Naive thymus-derived CD4-positive, alpha-beta T cell (primary cell): ENCODE measurements around the gene SRRM2. TPM values are rescaled to one million over a fixed set of nuclear protein-coding genes. Genes with fewer than 3 reads are reported as not detected.

Source experiments
- ATAC-seq: fragments of 150-1000 bp; cut with Tn5 transposase; 2 replicates; pipeline ENCODE4 v1.10.0; 2021; ENCODE audit warnings: mild to moderate bottlenecking, moderate library complexity
- CTCF ChIA-PET: fragments of 350-600 bp; sonication (Branson Sonifier 250); formaldehyde crosslinking; loops from one replicate; lab custom pipeline; 2021; ENCODE audit warnings: antibody characterized with exemption; lab: Charles Lee
- POLR2A ChIA-PET: fragments of 350-600 bp; sonication (Branson Sonifier 250); formaldehyde crosslinking; loops from one replicate; lab custom pipeline; 2021; ENCODE audit warnings: antibody characterized with exemption, inconsistent platforms; lab: Charles Lee
- DNase-seq, 9 donors: peaks; one replicate each; pipeline versions ENCODE4 v3.0.0 to v3.0.0-alpha.2; 2020 to 2022; ENCODE audit warnings: mixed read lengths in 1 of 9
- H3K27ac ChIP-seq: one replicate; pipeline ENCODE4 v1.7.0; 2013; ENCODE audit warnings: mild to moderate bottlenecking, low read depth, low read length, moderate library complexity
- H3K27me3 ChIP-seq, 2 donors: one replicate each; pipeline ENCODE4 v1.7.0; 2013; ENCODE audit warnings: low read length in 2 of 2, mild to moderate bottlenecking in 2 of 2, moderate library complexity in 2 of 2; ENCODE audit not compliant: control insufficient read depth in 2 of 2, insufficient read depth in 2 of 2
- H3K36me3 ChIP-seq, 3 experiments: 1 replicate in 2 of 3; 2 replicates in 1 of 3; pipeline ENCODE4 v1.7.0; 2013; ENCODE audit warnings: low read length in 3 of 3, mild to moderate bottlenecking in 3 of 3, moderate library complexity in 1 of 3; ENCODE audit not compliant: insufficient read depth in 3 of 3, control insufficient read depth in 2 of 3
- H3K4me1 ChIP-seq, 2 donors: one replicate each; pipeline ENCODE4 v1.7.0; 2013; ENCODE audit warnings: low read length in 2 of 2, mild to moderate bottlenecking in 2 of 2, moderate library complexity in 1 of 2; ENCODE audit not compliant: control insufficient read depth in 2 of 2, insufficient read depth in 2 of 2
- H3K4me3 ChIP-seq: 2 replicates; pipeline ENCODE4 v1.7.0; 2013; ENCODE audit warnings: mild to moderate bottlenecking, low read length
- H3K9me3 ChIP-seq, 3 experiments: 1 replicate in 2 of 3; 2 replicates in 1 of 3; pipeline ENCODE4 v1.7.0; 2013; ENCODE audit warnings: low read length in 3 of 3; ENCODE audit not compliant: control insufficient read depth in 2 of 3
- H3K27ac Mint-ChIP-seq, 9 donors: one replicate each; pipeline ENCODE4 v1.8.0; 2020 to 2022; ENCODE audit warnings: mixed read lengths in 9 of 9, mild to moderate bottlenecking in 8 of 9, moderate library complexity in 5 of 9, inconsistent platforms in 2 of 9
- H3K27me3 Mint-ChIP-seq, 5 donors: one replicate each; pipeline ENCODE4 v1.8.0; 2021 to 2022; ENCODE audit warnings: mixed read lengths in 5 of 5, mild to moderate bottlenecking in 1 of 5
- H3K36me3 Mint-ChIP-seq, 5 donors: one replicate each; pipeline ENCODE4 v1.8.0; 2020 to 2022; ENCODE audit warnings: mixed read lengths in 5 of 5, mild to moderate bottlenecking in 3 of 5, inconsistent platforms in 1 of 5
- H3K4me1 Mint-ChIP-seq, 7 donors: one replicate each; pipeline ENCODE4 v1.8.0; 2020 to 2022; ENCODE audit warnings: mixed read lengths in 7 of 7, mild to moderate bottlenecking in 3 of 7, inconsistent platforms in 1 of 7
- H3K4me3 Mint-ChIP-seq, 10 donors: one replicate each; pipeline ENCODE4 v1.8.0; 2020 to 2022; ENCODE audit warnings: mild to moderate bottlenecking in 10 of 10, mixed read lengths in 10 of 10, moderate library complexity in 6 of 10, inconsistent platforms in 2 of 10
- H3K9me3 Mint-ChIP-seq, 11 donors: one replicate each; pipeline ENCODE4 v1.8.0; 2020 to 2022; ENCODE audit warnings: mixed read lengths in 11 of 11, mild to moderate bottlenecking in 4 of 11, inconsistent platforms in 1 of 11, moderate library complexity in 1 of 11
- intact Hi-C, 2 donors: fragments of 100-400 bp; cut with micrococcal nuclease; formaldehyde crosslinking; loops; one replicate each; pipeline ENCODE4 v1.15.1; 2023
- polyA plus RNA-seq, 2 donors: library from polyadenylated mRNA; unstranded; fragments of 300-500 nt; fragmentation: Illumina TruSeq; gene quantifications; one replicate each; pipeline ENCODE4 v1.2.3, GENCODE V29; 2021
- total RNA-seq, 6 experiments: library from RNA in 5 of 6; stranded (reverse) in 5 of 6; gene quantifications; 1 replicate in 5 of 6; 2 replicates in 1 of 6; pipeline ENCODE4 v1.2.3 and lab custom pipeline; 2021 to 2026

The SRRM2 gene
- total and polyA plus RNA-seq, 7 experiments from 2014 or later = 52.1 to 1,259 (median 1,016) TPM

DNA sequence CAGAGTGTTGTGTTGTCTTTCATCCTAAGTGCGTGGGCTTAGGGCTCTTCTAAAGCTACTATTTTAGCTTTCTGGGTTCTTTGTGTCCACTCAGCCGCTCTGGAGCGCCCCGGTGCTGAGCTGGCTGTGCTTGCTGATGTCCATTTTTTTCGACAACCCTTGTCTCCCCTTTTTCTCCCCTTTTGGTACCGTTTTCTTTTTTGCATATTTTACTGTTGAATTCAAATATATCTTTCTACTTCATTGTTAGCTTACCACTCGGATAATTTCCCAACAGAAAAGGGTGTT lies 1.2 kb downstream of the SRRM2 start:
- ChIA-PET POLR2A (interaction anchor here (0.6 to 5.2 kb wide), 9 partner anchors 15 to 1743 kb away, joined by 3 to 66 read pairs (median 5); partner anchors contain the start of genes AMDHD2, ELOB and FLYWCH1), CTCF (no interaction called here)

DNA sequence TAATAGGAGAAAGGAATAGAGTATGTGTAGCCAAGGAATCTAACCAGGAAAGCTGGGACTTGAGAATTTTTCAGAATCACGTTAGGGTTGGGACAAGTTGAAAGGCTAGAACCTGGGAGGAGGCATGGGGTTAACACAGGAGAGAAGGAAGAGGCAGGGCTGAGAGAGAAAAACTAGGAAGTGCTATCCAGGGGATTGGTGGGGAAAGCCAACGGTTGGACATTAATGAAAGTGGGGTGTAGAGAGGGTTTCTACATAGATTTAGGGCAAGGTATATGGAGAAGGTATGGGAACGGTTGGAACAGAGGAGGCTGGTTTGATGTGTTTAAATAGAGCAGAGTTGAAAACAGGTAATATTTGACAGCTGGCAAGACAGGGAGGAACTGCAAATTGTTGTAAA lies 2.7 kb downstream of the SRRM2 start:
- H3K27ac ChIP-seq = peak overlapping the region; percentile 100
- no peaks in the 10 kb centered on the region for H3K9me3 ChIP-seq
- ATAC-seq (no peak), DNase-seq (no peak)
- H3K4me3 ChIP-seq = peak overlapping the region; percentile 68
- no peaks in the 10 kb centered on the region for H3K27me3 Mint-ChIP-seq
- intact Hi-C loops = loop anchor here in 1 of 2 donors (1.0 kb wide), 1 partner anchor 11 kb away; no protein-coding TSS in a partner anchor
- H3K9me3 Mint-ChIP-seq = peaks cover 0 to 13% (median 0%) of the 10 kb centered on the region in 11 donors
- POLR2A ChIA-PET = interaction anchor here (1.1 to 5.2 kb wide), 3 partner anchors 9 to 20 kb away, joined by 4 to 50 read pairs (median 20); no protein-coding TSS in a partner anchor
- CTCF ChIA-PET = no interaction called here
- H3K4me1 ChIP-seq = peaks cover 35 to 40% of the 10 kb centered on the region in 2 donors
- H3K4me3 Mint-ChIP-seq = peak overlapping the region; percentile 85 to 98 (median 91)
- no peaks in the 10 kb centered on the region for H3K27me3 ChIP-seq
- H3K36me3 Mint-ChIP-seq = peaks cover 25 to 60% (median 46%) of the 10 kb centered on the region in 5 donors
- peaks cover 23 to 48% (median 27%) of the 10 kb centered on the region in 3 experiments for H3K36me3 ChIP-seq
- peaks cover 44 to 82% (median 62%) of the 10 kb centered on the region in 7 donors for H3K4me1 Mint-ChIP-seq
- peak overlapping the region; percentile 23 to 94 (median 87) for H3K27ac Mint-ChIP-seq

More for the DNA sequence above, 1.2 kb downstream of the SRRM2 start:
- DNase-seq = no peak
- intact Hi-C loops = loop anchor here (1.0 to 2.0 kb wide), 3 partner anchors 19 to 81 kb away; partner anchors contain the start of gene KCTD5 (in 1 of the 2)
- Histone ChIP-seq H3K36me3 (peaks cover 9 to 33% (median 12%) of the 10 kb centered on the region in 3 experiments), H3K27me3 (no peaks in the 10 kb centered on the region), H3K27ac (peak overlapping the region; percentile 100), H3K4me1 (peaks cover 35 to 40% of the 10 kb centered on the region in 2 donors), H3K4me3 (peak overlapping the region; percentile 68), H3K9me3 (no peaks in the 10 kb centered on the region)
- no peak for ATAC-seq
- peaks cover 0 to 9% (median 0%) of the 10 kb centered on the region in 11 donors for H3K9me3 Mint-ChIP-seq
- peaks cover 44 to 71% (median 60%) of the 10 kb centered on the region in 7 donors for H3K4me1 Mint-ChIP-seq
- H3K27me3 Mint-ChIP-seq = no peaks in the 10 kb centered on the region
- peaks cover 14 to 49% (median 33%) of the 10 kb centered on the region in 5 donors for H3K36me3 Mint-ChIP-seq
- peak overlapping the region; percentile 82 to 94 (median 89) for H3K27ac Mint-ChIP-seq
- H3K4me3 Mint-ChIP-seq = peak overlapping the region; percentile 85 to 98 (median 91)

DNA sequence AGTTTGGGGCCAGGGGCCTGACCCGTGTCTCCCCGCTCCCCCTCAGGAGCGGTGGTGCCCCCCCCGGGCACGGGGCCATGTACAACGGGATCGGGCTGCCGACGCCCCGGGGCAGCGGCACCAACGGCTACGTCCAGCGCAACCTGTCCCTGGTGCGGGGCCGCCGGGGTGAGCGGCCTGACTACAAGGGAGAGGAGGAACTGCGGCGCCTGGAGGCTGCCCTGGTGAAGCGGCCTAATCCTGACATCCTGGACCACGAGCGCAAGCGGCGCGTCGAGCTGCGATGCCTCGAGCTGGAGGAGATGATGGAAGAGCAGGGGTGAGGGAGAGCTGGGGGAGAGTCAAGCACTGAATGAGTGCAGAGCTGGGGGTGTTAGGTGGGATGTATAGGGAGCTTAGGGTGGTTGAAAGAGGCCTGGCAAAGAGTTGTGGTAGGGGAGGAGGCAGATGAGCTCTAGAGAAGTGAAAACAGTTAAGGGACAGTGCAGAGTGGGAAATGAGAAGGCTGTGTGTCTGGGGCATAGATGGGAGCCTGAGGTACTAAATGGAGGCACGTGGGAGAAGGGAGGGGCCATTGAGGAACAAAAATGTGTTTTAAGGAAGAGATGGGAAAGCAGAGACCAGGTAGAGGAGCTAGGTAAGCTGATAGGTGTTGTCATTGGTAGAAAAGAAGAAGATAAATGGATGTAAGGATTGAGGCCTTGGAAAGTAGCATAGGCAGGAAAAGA lies 4.0 kb downstream of the SRRM2 start:
- Histone ChIP-seq H3K36me3 (peaks cover 29 to 60% (median 36%) of the 10 kb centered on the region in 3 experiments), H3K4me1 (peaks cover 35 to 36% of the 10 kb centered on the region in 2 donors), H3K27me3 (no peaks in the 10 kb centered on the region), H3K9me3 (no peaks in the 10 kb centered on the region), H3K4me3 (no peak overlapping the region), H3K27ac (peak overlapping the region; percentile 100)
- H3K9me3 Mint-ChIP-seq = peaks cover 0 to 17% (median 0%) of the 10 kb centered on the region in 11 donors
- no peak for DNase-seq
- ChIA-PET CTCF (interaction anchor here (0.6 kb wide), 1 partner anchor 10 kb away, joined by 4 read pairs; no protein-coding TSS in a partner anchor), POLR2A (interaction anchor here (1.4 to 1.7 kb wide), 2 partner anchors 20 to 21 kb away, joined by 3 to 4 read pairs; partner anchors contain the start of gene ELOB)
- peak overlapping the region; percentile 4 to 89 (median 80) for H3K27ac Mint-ChIP-seq
- intact Hi-C loops = no loop called here
- peaks cover 32 to 73% (median 59%) of the 10 kb centered on the region in 5 donors for H3K36me3 Mint-ChIP-seq
- no peaks in the 10 kb centered on the region for H3K27me3 Mint-ChIP-seq
- H3K4me1 Mint-ChIP-seq = peaks cover 48 to 86% (median 64%) of the 10 kb centered on the region in 7 donors
- peak overlapping the region; percentile 6 to 98 (median 40) for H3K4me3 Mint-ChIP-seq
- ATAC-seq = no peak

DNA sequence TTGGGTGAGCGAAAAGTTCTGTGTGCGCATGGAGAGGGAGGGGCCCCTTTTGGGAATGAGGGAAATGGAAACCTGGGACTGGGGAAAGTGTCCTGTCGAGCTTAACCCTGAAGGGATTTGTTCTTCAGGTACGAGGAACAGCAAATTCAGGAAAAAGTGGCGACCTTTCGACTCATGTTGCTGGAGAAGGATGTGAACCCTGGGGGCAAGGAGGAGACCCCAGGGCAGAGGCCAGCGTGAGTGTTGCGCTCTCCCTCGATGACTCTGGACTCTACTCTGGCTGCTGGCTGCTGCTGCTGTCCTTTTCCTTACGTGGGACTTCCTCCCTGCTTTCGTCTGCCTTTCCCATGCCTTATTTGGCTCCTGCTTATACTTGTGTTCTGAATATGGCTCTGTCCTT lies 4.9 kb downstream of the SRRM2 start:
- DNase-seq (no peak), ATAC-seq (no peak)
- ChIA-PET CTCF (interaction anchor here (0.7 kb wide), 1 partner anchor 21 kb away, joined by 3 read pairs; no protein-coding TSS in a partner anchor), POLR2A (interaction anchor here (0.5 to 1.7 kb wide), 4 partner anchors 10 to 429 kb away, joined by 3 to 4 read pairs (median 4); partner anchors contain the start of gene ELOB)
- Mint-ChIP-seq H3K27me3 (no peaks in the 10 kb centered on the region), H3K4me3 (peak overlapping the region in 1 of 10 donors; percentile 51), H3K9me3 (peaks cover 0 to 17% (median 0%) of the 10 kb centered on the region in 11 donors), H3K36me3 (peaks cover 32 to 81% (median 65%) of the 10 kb centered on the region in 5 donors), H3K4me1 (peaks cover 45 to 77% (median 60%) of the 10 kb centered on the region in 7 donors), H3K27ac (peak overlapping the region in 8 of 9 donors; percentile 0 to 81 (median 22))
- Histone ChIP-seq H3K27me3 (no peaks in the 10 kb centered on the region), H3K27ac (no peak overlapping the region), H3K9me3 (no peaks in the 10 kb centered on the region), H3K4me3 (no peak overlapping the region), H3K36me3 (peaks cover 29 to 69% (median 41%) of the 10 kb centered on the region in 3 experiments), H3K4me1 (peaks cover 29 to 30% of the 10 kb centered on the region in 2 donors)
- intact Hi-C loops = no loop called here

DNA sequence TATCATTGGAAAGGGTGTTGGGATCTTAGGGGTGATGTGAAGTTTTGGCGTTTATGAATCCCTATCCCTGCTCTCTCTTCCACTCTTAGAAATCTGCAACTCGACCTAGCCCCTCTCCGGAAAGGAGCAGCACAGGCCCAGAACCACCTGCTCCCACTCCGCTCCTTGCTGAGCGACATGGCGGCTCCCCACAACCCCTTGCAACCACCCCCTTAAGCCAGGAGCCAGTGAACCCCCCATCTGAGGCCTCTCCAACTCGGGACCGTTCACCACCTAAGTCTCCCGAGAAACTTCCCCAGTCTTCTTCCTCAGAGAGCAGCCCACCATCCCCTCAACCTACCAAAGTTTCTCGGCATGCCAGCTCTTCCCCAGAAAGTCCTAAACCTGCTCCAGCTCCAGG lies 9.0 kb downstream of the SRRM2 start:
- Mint-ChIP-seq H3K27ac (peak overlapping the region in 3 of 9 donors; percentile 22 to 74 (median 52)), H3K4me3 (peak overlapping the region in 1 of 10 donors; percentile 20)
- intact Hi-C loops = no loop called here

DNA sequence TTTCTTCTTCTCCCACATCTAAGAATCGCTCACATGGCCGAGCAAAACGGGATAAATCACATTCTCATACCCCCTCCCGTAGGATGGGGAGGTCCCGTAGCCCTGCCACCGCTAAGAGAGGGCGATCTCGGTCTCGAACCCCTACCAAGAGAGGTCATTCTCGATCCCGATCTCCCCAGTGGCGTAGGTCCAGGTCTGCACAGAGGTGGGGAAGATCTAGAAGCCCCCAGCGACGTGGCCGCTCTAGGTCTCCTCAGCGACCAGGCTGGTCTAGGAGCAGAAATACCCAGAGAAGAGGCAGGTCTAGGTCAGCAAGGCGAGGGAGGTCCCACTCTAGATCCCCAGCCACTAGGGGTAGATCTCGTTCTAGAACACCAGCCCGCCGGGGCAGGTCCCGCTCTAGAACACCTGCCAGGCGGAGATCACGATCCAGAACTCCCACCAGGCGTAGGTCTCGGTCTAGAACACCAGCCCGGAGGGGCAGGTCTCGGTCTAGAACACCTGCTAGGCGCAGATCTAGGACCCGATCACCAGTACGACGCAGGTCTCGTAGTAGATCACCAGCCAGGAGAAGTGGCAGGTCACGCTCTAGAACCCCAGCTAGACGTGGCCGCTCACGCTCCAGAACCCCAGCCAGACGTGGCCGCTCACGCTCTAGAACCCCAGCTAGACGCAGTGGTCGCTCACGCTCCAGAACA lies 9.6 kb downstream of the SRRM2 start:
- Histone ChIP-seq H3K4me3 (no peak overlapping the region), H3K36me3 (peaks cover 61 to 100% (median 68%) of the 10 kb centered on the region in 3 experiments), H3K27me3 (no peaks in the 10 kb centered on the region), H3K9me3 (no peaks in the 10 kb centered on the region), H3K27ac (no peak overlapping the region), H3K4me1 (peaks cover 0 to under 1% of the 10 kb centered on the region in 2 donors)
- H3K27me3 Mint-ChIP-seq = no peaks in the 10 kb centered on the region
- ChIA-PET POLR2A (interaction anchor here (0.9 kb wide), 1 partner anchor 12 kb away, joined by 3 read pairs; no protein-coding TSS in a partner anchor), CTCF (no interaction called here)
- peak overlapping the region in 1 of 10 donors; percentile 20 for H3K4me3 Mint-ChIP-seq
- DNase-seq = no peak
- peaks cover 14 to 51% (median 31%) of the 10 kb centered on the region in 7 donors for H3K4me1 Mint-ChIP-seq
- intact Hi-C loops = no loop called here
- H3K9me3 Mint-ChIP-seq = peaks cover 0 to 24% (median 0%) of the 10 kb centered on the region in 11 donors
- H3K27ac Mint-ChIP-seq = peak overlapping the region in 5 of 9 donors; percentile 12 to 57 (median 40)
- ATAC-seq = no peak
- peaks cover 40 to 93% (median 90%) of the 10 kb centered on the region in 5 donors for H3K36me3 Mint-ChIP-seq

More for the DNA sequence above, 9.0 kb downstream of the SRRM2 start:
- H3K27me3 ChIP-seq = no peaks in the 10 kb centered on the region
- H3K9me3 ChIP-seq = no peaks in the 10 kb centered on the region
- no peak for DNase-seq
- CTCF ChIA-PET = no interaction called here
- H3K4me3 ChIP-seq = no peak overlapping the region
- POLR2A ChIA-PET = no interaction called here
- Mint-ChIP-seq H3K36me3 (peaks cover 42 to 95% (median 91%) of the 10 kb centered on the region in 5 donors), H3K9me3 (peaks cover 0 to 21% (median 0%) of the 10 kb centered on the region in 11 donors), H3K4me1 (peaks cover 20 to 53% (median 34%) of the 10 kb centered on the region in 7 donors), H3K27me3 (no peaks in the 10 kb centered on the region)
- peaks cover 56 to 100% (median 68%) of the 10 kb centered on the region in 3 experiments for H3K36me3 ChIP-seq
- H3K4me1 ChIP-seq = peaks cover 3 to 4% of the 10 kb centered on the region in 2 donors
- no peak for ATAC-seq
- H3K27ac ChIP-seq = no peak overlapping the region
